Vagina (tissue), 2 donors: ENCODE measurements around the gene DHX35. TPM values are rescaled to one million over a fixed set of nuclear protein-coding genes. Genes with fewer than 3 reads are reported as not detected.

ENCODE experiments used
- DNase-seq, 2 donors: peaks; one replicate each; pipeline ENCODE4 v3.0.0-alpha.2; 2017; ENCODE audit errors: extremely low spot score in 2 of 2
- H3K27ac ChIP-seq: fragments of 200-600 bp; sonication (generic); one replicate; pipeline ENCODE4 v1.5.1; 2019
- H3K27me3 ChIP-seq: fragments of 200-600 bp; sonication (generic); one replicate; pipeline ENCODE4 v1.5.1; 2019
- H3K36me3 ChIP-seq, 2 donors: fragments of 200-600 bp; sonication (generic); one replicate each; pipeline ENCODE4 v1.5.1; 2017 to 2019
- H3K4me1 ChIP-seq: fragments of 200-600 bp; sonication (generic); one replicate; pipeline ENCODE4 v1.5.1; 2019
- H3K4me3 ChIP-seq, 2 donors: fragments of 200-600 bp; sonication (generic); 1 replicate in 1 of 2; 2 replicates in 1 of 2; pipeline ENCODE4 v1.5.1; 2016 to 2019
- H3K9me3 ChIP-seq: fragments of 200-600 bp; sonication (generic); one replicate; pipeline ENCODE4 v1.5.1; 2019
- POLR2A ChIP-seq, 2 donors: fragments of 450-650 bp; IDR thresholded peaks; one replicate each; pipeline ENCODE4 v1.6.1; 2017; ENCODE audit warnings: antibody characterized with exemption in 2 of 2, mild to moderate bottlenecking in 2 of 2, moderate library complexity in 2 of 2
- POLR2AphosphoS5 ChIP-seq, 2 donors: sonication (generic); formaldehyde crosslinking; IDR thresholded peaks; one replicate each; pipeline ENCODE4 v1.9.0; 2017; ENCODE audit warnings: antibody characterized with exemption in 2 of 2, mild to moderate bottlenecking in 2 of 2, low read depth in 1 of 2; ENCODE audit not compliant: insufficient read depth in 1 of 2
- intact Hi-C: fragments of 100-400 bp; cut with DNase I; formaldehyde crosslinking; loops from one replicate; pipeline ENCODE4 v1.15.1; 2023
- total RNA-seq: library from RNA; depleted of rRNA; stranded (reverse); fragments of >200 nt; gene quantifications from one replicate; pipeline ENCODE4 v1.2.3, GENCODE V29; 2016
- TF ChIP-seq, protein P1 (sequence below), 3 experiments: fragments of 450-650 bp in 2 of 3; fragments of 200-600 bp in 1 of 3; sonication (generic) in 1 of 3; IDR thresholded peaks; one replicate each; pipeline ENCODE4 v1.5.1; 2017 to 2019; ENCODE audit warnings: antibody characterized with exemption in 3 of 3, mild to moderate bottlenecking in 2 of 3, moderate library complexity in 2 of 3

Gene DHX35
- total RNA-seq, 1 donor from 2014 or later: 13.0 TPM

DNA sequence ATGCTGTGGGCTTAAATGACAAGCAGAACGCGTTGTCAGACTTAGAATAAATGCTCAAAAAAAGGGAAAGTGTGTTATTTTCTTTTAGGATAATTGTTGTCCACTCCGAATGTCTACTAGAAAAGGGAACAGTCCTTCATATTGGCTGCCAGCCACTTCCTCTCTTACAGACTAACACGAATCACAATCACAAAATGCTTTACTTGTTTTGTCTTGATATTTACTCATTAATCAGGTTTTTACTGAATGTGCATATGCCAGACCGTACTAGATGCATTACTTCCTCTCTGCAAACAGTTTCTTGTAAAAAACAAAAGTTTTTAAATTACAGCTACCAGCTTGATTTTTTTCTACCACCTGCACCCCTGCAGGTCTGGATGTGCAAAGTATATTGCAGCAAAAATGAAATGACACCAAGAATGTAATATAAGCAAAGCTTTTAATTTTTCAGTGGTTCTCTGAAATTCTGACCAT, 821 bp downstream of the DHX35 start:
- H3K9me3 ChIP-seq: no peaks in the 10 kb centered on the region
- no peaks in the 10 kb centered on the region for H3K27me3 ChIP-seq
- no peak for TF ChIP-seq POLR2A (IDR thresholded peaks at IDR 0.05)
- TF ChIP-seq POLR2AphosphoS5 (IDR thresholded peaks at IDR 0.05; ENCODE audit: insufficient read depth in 1 of 2, low read depth in 1 of 2): no peak
- TF ChIP-seq, protein P1, sequence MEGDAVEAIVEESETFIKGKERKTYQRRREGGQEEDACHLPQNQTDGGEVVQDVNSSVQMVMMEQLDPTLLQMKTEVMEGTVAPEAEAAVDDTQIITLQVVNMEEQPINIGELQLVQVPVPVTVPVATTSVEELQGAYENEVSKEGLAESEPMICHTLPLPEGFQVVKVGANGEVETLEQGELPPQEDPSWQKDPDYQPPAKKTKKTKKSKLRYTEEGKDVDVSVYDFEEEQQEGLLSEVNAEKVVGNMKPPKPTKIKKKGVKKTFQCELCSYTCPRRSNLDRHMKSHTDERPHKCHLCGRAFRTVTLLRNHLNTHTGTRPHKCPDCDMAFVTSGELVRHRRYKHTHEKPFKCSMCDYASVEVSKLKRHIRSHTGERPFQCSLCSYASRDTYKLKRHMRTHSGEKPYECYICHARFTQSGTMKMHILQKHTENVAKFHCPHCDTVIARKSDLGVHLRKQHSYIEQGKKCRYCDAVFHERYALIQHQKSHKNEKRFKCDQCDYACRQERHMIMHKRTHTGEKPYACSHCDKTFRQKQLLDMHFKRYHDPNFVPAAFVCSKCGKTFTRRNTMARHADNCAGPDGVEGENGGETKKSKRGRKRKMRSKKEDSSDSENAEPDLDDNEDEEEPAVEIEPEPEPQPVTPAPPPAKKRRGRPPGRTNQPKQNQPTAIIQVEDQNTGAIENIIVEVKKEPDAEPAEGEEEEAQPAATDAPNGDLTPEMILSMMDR (IDR thresholded peaks at IDR 0.05): no peak
- H3K36me3 ChIP-seq: no peaks in the 10 kb centered on the region
- peak overlapping the region; percentile 99 to 100 for H3K4me3 ChIP-seq
- DNase-seq: no peak
- peaks cover 23% of the 10 kb centered on the region for H3K4me1 ChIP-seq
- intact Hi-C loops: no loop called here
- H3K27ac ChIP-seq: peak overlapping the region; percentile 95

GRCh38 chr20:38963745-38964144, 1.6 kb downstream of the DHX35 start:
- Histone ChIP-seq H3K36me3 (no peaks in the 10 kb centered on the region), H3K27me3 (no peaks in the 10 kb centered on the region), H3K9me3 (no peaks in the 10 kb centered on the region), H3K27ac (no peak overlapping the region), H3K4me1 (peaks cover 23% of the 10 kb centered on the region), H3K4me3 (no peak overlapping the region)
- intact Hi-C loops: no loop called here
- DNase-seq: no peak
- TF ChIP-seq, protein P1 (IDR thresholded peaks at IDR 0.05): no peak
- no peak for TF ChIP-seq POLR2AphosphoS5 (IDR thresholded peaks at IDR 0.05; ENCODE audit: insufficient read depth in 1 of 2, low read depth in 1 of 2)
- TF ChIP-seq POLR2A (IDR thresholded peaks at IDR 0.05): no peak

DNA sequence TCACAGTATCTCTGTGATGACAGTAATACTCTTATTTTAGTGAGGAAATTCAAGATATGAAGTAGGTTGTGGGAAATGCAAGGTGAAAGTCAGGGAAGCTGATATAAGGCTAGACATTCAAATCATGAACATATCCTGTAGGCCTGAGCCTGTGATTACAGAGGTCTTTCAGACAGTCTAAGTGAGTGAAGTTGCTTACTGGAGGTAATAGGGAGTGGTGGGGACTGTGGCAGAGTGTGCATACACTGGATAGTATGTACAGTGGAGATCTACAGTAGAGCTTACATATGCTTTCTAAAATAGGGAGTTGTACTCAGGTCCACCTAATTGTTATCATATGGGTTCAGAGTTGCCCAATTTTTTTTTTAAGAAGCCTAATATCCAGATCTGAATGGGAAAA, 3.1 kb downstream of the DHX35 start:
- TF ChIP-seq POLR2A (IDR thresholded peaks at IDR 0.05) (no peak), POLR2AphosphoS5 (IDR thresholded peaks at IDR 0.05; ENCODE audit: insufficient read depth in 1 of 2, low read depth in 1 of 2) (no peak)
- TF ChIP-seq, protein P1 (IDR thresholded peaks at IDR 0.05): no peak
- intact Hi-C loops: no loop called here
- no peaks in the 10 kb centered on the region for H3K9me3 ChIP-seq
- no peak overlapping the region for H3K4me3 ChIP-seq
- peaks cover 23% of the 10 kb centered on the region for H3K4me1 ChIP-seq
- no peak for DNase-seq
- H3K27me3 ChIP-seq: no peaks in the 10 kb centered on the region
- no peak overlapping the region for H3K27ac ChIP-seq
- peaks cover 0 to 14% of the 10 kb centered on the region in 2 donors for H3K36me3 ChIP-seq

DNA sequence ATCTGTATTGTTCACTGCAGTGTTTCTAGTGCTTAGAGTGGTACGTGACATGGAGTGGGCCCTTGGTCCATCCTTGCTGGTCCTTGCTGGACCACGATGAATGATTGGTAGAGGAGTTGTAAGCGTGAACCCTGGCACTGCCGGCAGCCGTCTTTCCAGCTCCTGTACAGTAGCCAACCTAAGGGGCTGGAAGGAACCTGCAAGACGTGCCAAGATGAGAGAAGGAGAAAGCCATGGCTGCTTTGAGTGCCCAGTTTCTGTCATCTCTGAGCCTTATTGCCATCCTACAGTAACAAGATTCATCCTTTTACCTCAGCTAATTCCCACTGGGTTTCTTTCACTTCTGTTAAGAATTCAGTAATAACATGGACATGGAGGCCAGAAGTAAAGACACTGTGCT, 5.9 kb downstream of the DHX35 start:
- peaks cover 0 to 23% of the 10 kb centered on the region in 2 donors for H3K36me3 ChIP-seq
- H3K9me3 ChIP-seq: no peaks in the 10 kb centered on the region
- no peak for TF ChIP-seq POLR2A (IDR thresholded peaks at IDR 0.05)
- no peak for TF ChIP-seq POLR2AphosphoS5 (IDR thresholded peaks at IDR 0.05; ENCODE audit: insufficient read depth in 1 of 2, low read depth in 1 of 2)
- TF ChIP-seq, protein P1 (IDR thresholded peaks at IDR 0.05): no peak
- peaks cover 11% of the 10 kb centered on the region for H3K4me1 ChIP-seq
- intact Hi-C loops: no loop called here
- H3K4me3 ChIP-seq: no peak overlapping the region
- no peak for DNase-seq
- H3K27ac ChIP-seq: no peak overlapping the region
- no peaks in the 10 kb centered on the region for H3K27me3 ChIP-seq

- Histone ChIP-seq H3K4me3 (no peak overlapping the region), H3K27me3 (no peaks in the 10 kb centered on the region), H3K9me3 (no peaks in the 10 kb centered on the region), H3K36me3 (peaks cover 0 to 28% of the 10 kb centered on the region in 2 donors), H3K27ac (no peak overlapping the region), H3K4me1 (peaks cover 13% of the 10 kb centered on the region)
- DNase-seq: no peak
- TF ChIP-seq POLR2A (IDR thresholded peaks at IDR 0.05): no peak
- TF ChIP-seq, protein P1 (IDR thresholded peaks at IDR 0.05): no peak
- TF ChIP-seq POLR2AphosphoS5 (IDR thresholded peaks at IDR 0.05; ENCODE audit: insufficient read depth in 1 of 2, low read depth in 1 of 2): no peak
- intact Hi-C loops: no loop called here
Observed at GRCh38 chr20:38969708-38970107, 7.6 kb downstream of the DHX35 start.
